HepG2 (cell line): ENCODE data around the gene SBNO1.

Source experiments
- CTCF ChIP-seq: sonication (generic); formaldehyde crosslinking; IDR thresholded peaks from 2 replicates; pipeline ENCODE4 v1.5.0; 2020; ENCODE audit warnings: mild to moderate bottlenecking, missing genetic modification reagents, moderate library complexity
- ZBTB49 ChIP-seq: sonication (generic); formaldehyde crosslinking; IDR thresholded peaks from 2 replicates; pipeline ENCODE4 v1.4.0; 2020; ENCODE audit warnings: missing genetic modification reagents, borderline replicate concordance
- ZNF841 ChIP-seq: sonication (generic); formaldehyde crosslinking; IDR thresholded peaks from 2 replicates; pipeline ENCODE4 v1.8.1; 2023; ENCODE audit warnings: missing genetic modification reagents, borderline replicate concordance

GRCh38 chr12:123384318-123384993 is 19.8 kb upstream of the SBNO1 start:
- TF ChIP-seq CTCF (CRISPR knock-in tag) (no peak), ZNF841 (CRISPR knock-in tag) (no peak), ZBTB49 (CRISPR knock-in tag) (no peak)
